CD8-positive, alpha-beta memory T cell (primary cell): ENCODE results near the gene DMRTB1. TPM values are rescaled to one million over a fixed set of nuclear protein-coding genes. Genes with fewer than 3 reads are reported as not detected.

Source experiments
- CTCF ChIA-PET: fragments of 350-600 bp; sonication (Branson Sonifier 250); formaldehyde crosslinking; loops from one replicate; lab custom pipeline; 2021; ENCODE audit warnings: antibody characterized with exemption; lab: Charles Lee
- POLR2A ChIA-PET: fragments of 350-600 bp; sonication (Branson Sonifier 250); formaldehyde crosslinking; loops from one replicate; lab custom pipeline; 2021; ENCODE audit warnings: antibody characterized with exemption; lab: Charles Lee
- DNase-seq, 5 donors: peaks; one replicate each; pipeline versions ENCODE4 v3.0.0 to v3.0.0-alpha.2; 2020 to 2022; ENCODE audit warnings: mixed read lengths in 1 of 5
- H3K27ac ChIP-seq: one replicate; pipeline ENCODE4 v1.7.0; 2013; ENCODE audit warnings: low read depth, mild to moderate bottlenecking, low read length, moderate library complexity
- H3K27me3 ChIP-seq: 2 replicates; pipeline ENCODE4 v1.7.0; 2013; ENCODE audit warnings: low read length, mild to moderate bottlenecking; ENCODE audit not compliant: insufficient read depth, poor library complexity, severe bottlenecking
- H3K36me3 ChIP-seq: 2 replicates; pipeline ENCODE4 v1.7.0; 2013; ENCODE audit warnings: mild to moderate bottlenecking, low read length, moderate library complexity; ENCODE audit not compliant: insufficient read depth
- H3K4me1 ChIP-seq: 2 replicates; pipeline ENCODE4 v1.7.0; 2013; ENCODE audit warnings: mild to moderate bottlenecking, low read length, moderate library complexity; ENCODE audit not compliant: insufficient read depth
- H3K4me3 ChIP-seq: 2 replicates; pipeline ENCODE4 v1.7.0; 2013; ENCODE audit warnings: mild to moderate bottlenecking, low read length
- H3K9me3 ChIP-seq: 2 replicates; pipeline ENCODE4 v1.7.0; 2013; ENCODE audit warnings: mild to moderate bottlenecking, low read length
- H3K27ac Mint-ChIP-seq, 8 donors: one replicate each; pipeline ENCODE4 v1.8.0; 2020 to 2021; ENCODE audit warnings: mixed read lengths in 8 of 8, mild to moderate bottlenecking in 6 of 8, inconsistent platforms in 3 of 8, moderate library complexity in 3 of 8
- H3K27me3 Mint-ChIP-seq, 2 donors: one replicate each; pipeline ENCODE4 v1.8.0; 2020 to 2021; ENCODE audit warnings: mixed read lengths in 2 of 2, mild to moderate bottlenecking in 1 of 2, moderate library complexity in 1 of 2
- H3K36me3 Mint-ChIP-seq, 3 donors: one replicate each; pipeline ENCODE4 v1.8.0; 2020 to 2021; ENCODE audit warnings: mixed read lengths in 3 of 3, inconsistent platforms in 1 of 3, mild to moderate bottlenecking in 1 of 3
- H3K4me1 Mint-ChIP-seq, 3 donors: one replicate each; pipeline ENCODE4 v1.8.0; 2020 to 2021; ENCODE audit warnings: mixed read lengths in 3 of 3, inconsistent platforms in 1 of 3, mild to moderate bottlenecking in 1 of 3
- H3K4me3 Mint-ChIP-seq, 7 donors: one replicate each; pipeline ENCODE4 v1.8.0; 2020 to 2021; ENCODE audit warnings: mixed read lengths in 7 of 7, mild to moderate bottlenecking in 6 of 7, moderate library complexity in 4 of 7, inconsistent platforms in 2 of 7
- H3K9me3 Mint-ChIP-seq, 5 donors: one replicate each; pipeline ENCODE4 v1.8.0; 2020 to 2022; ENCODE audit warnings: mixed read lengths in 5 of 5, mild to moderate bottlenecking in 3 of 5, moderate library complexity in 2 of 5, inconsistent platforms in 1 of 5
- polyA plus RNA-seq: library from polyadenylated mRNA; unstranded; fragments of 300-500 nt; fragmentation: Illumina TruSeq; gene quantifications from one replicate; pipeline ENCODE4 v1.2.3, GENCODE V29; 2021
- total RNA-seq, 2 experiments: library from RNA; stranded (reverse); gene quantifications; one replicate each; pipeline ENCODE4 v1.2.3, GENCODE V29; 2021

The DMRTB1 gene
- total and polyA plus RNA-seq, 3 experiments from 2014 or later = not detected

DNA sequence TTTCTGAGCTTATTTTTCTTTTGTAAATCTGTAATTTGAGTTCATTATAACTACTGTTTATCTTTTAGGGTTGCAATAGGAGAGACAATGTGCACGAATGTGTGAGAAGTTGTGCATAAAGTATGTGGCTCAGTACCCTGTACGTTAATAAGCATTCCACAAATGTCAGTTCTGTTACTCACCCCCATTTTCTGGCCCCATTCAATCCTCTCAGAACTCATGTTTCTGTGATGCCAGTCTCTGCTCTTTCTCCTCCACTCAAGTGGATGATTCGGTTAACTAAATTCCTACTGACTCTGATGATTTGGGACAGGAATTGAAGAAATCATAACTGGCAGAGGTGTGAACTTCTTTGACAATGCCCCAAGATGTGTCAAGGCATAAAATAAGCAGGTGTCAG lies 10.2 kb upstream of the DMRTB1 start:
- H3K27ac ChIP-seq = no peak overlapping the region
- Mint-ChIP-seq H3K4me1 (no peaks in the 10 kb centered on the region), H3K9me3 (no peaks in the 10 kb centered on the region), H3K36me3 (no peaks in the 10 kb centered on the region), H3K4me3 (no peak overlapping the region), H3K27ac (no peak overlapping the region), H3K27me3 (peaks cover 5 to 7% of the 10 kb centered on the region in 2 donors)
- no peaks in the 10 kb centered on the region for H3K4me1 ChIP-seq
- CTCF ChIA-PET = interaction anchor here (1.1 kb wide), 1 partner anchor 17 kb away, joined by 4 read pairs; no protein-coding TSS in a partner anchor
- no peak overlapping the region for H3K4me3 ChIP-seq
- H3K36me3 ChIP-seq = no peaks in the 10 kb centered on the region
- no peak for DNase-seq
- no peaks in the 10 kb centered on the region for H3K27me3 ChIP-seq
- POLR2A ChIA-PET = no interaction called here
- H3K9me3 ChIP-seq = no peaks in the 10 kb centered on the region

DNA sequence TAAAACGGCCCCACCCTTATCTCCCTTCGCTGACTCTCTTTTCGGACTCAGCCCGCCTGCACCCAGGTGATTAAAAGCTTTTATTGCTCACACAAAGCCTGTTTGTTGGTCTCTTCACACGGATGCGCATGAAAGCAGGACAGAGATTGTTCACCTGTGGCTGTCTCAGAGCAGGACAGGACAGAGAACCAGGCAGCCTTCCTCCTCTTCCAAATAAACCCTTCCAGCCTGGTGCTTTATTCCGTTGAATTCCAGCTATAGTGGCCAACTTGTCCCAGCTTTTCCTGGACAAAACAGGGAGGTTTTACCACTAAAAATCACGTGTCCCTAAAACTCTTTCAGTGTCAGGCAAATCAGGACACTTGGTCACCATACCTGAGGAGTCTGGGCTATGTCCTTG lies 9.5 kb upstream of the DMRTB1 start:
- Mint-ChIP-seq H3K9me3 (no peaks in the 10 kb centered on the region), H3K27me3 (peaks cover 5 to 8% of the 10 kb centered on the region in 2 donors), H3K4me1 (no peaks in the 10 kb centered on the region), H3K27ac (no peak overlapping the region), H3K36me3 (no peaks in the 10 kb centered on the region), H3K4me3 (no peak overlapping the region)
- Histone ChIP-seq H3K9me3 (no peaks in the 10 kb centered on the region), H3K27me3 (no peaks in the 10 kb centered on the region), H3K27ac (no peak overlapping the region), H3K4me3 (no peak overlapping the region), H3K4me1 (no peaks in the 10 kb centered on the region), H3K36me3 (no peaks in the 10 kb centered on the region)
- ChIA-PET CTCF (interaction anchor here (1.1 to 1.3 kb wide), 2 partner anchors 18 to 53 kb away, joined by 3 to 4 read pairs; no protein-coding TSS in a partner anchor), POLR2A (no interaction called here)
- no peak for DNase-seq

DNA sequence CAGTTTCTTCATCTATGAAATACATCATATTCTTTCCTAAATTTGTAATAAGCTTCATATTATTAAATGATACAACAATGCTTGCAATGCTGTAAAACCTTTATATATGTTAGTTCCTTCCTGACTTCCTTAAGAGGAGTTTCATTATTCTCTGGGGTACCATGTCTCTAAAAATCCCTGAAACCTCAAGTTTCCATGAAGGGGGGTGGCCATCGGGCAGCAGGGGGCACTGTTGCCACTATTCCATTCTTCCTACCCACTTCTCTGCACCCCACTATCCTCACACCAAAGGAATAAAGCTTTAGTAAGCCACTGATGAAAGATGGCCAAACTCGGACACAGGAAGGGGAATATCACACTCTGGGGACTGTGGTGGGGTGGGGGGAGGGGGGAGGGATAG lies 9.0 kb upstream of the DMRTB1 start:
- H3K27ac ChIP-seq = no peak overlapping the region
- Mint-ChIP-seq H3K4me1 (no peaks in the 10 kb centered on the region), H3K9me3 (no peaks in the 10 kb centered on the region), H3K36me3 (no peaks in the 10 kb centered on the region), H3K27me3 (peaks cover 5 to 8% of the 10 kb centered on the region in 2 donors), H3K27ac (peak overlapping the region in 1 of 8 donors; percentile 25), H3K4me3 (no peak overlapping the region)
- ChIA-PET POLR2A (no interaction called here), CTCF (interaction anchor here (1.1 to 1.3 kb wide), 2 partner anchors 18 to 54 kb away, joined by 3 to 4 read pairs; no protein-coding TSS in a partner anchor)
- no peak for DNase-seq
- no peaks in the 10 kb centered on the region for H3K36me3 ChIP-seq
- H3K27me3 ChIP-seq = no peaks in the 10 kb centered on the region
- no peak overlapping the region for H3K4me3 ChIP-seq
- no peaks in the 10 kb centered on the region for H3K4me1 ChIP-seq
- H3K9me3 ChIP-seq = no peaks in the 10 kb centered on the region

DNA sequence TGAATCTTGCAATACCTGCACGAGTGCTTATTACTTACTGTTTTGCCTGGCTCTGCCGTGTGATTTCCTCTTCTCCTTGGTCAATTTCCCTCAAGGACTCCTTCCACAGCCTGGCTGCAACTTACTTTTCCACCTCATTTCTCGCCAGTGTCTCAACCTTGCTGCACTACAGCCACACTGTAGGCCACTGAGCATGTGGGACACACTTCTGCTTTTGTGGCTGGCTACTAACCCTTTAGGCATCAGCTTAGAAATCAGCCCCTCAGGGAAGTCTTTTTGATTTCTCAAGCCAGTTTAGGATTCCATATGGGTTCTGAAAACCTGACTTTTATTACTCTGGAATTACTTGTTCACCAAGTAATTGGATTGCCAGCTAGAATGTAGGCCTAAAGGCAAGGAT lies 5.2 kb upstream of the DMRTB1 start:
- Mint-ChIP-seq H3K4me3 (no peak overlapping the region), H3K4me1 (no peaks in the 10 kb centered on the region), H3K36me3 (no peaks in the 10 kb centered on the region), H3K27me3 (peaks cover 5 to 8% of the 10 kb centered on the region in 2 donors), H3K27ac (peak overlapping the region in 1 of 8 donors; percentile 33), H3K9me3 (no peaks in the 10 kb centered on the region)
- POLR2A ChIA-PET = no interaction called here
- H3K27me3 ChIP-seq = no peaks in the 10 kb centered on the region
- no peak overlapping the region for H3K27ac ChIP-seq
- CTCF ChIA-PET = no interaction called here
- H3K9me3 ChIP-seq = no peaks in the 10 kb centered on the region
- DNase-seq = no peak
- no peaks in the 10 kb centered on the region for H3K36me3 ChIP-seq
- H3K4me3 ChIP-seq = no peak overlapping the region
- H3K4me1 ChIP-seq = no peaks in the 10 kb centered on the region

DNA sequence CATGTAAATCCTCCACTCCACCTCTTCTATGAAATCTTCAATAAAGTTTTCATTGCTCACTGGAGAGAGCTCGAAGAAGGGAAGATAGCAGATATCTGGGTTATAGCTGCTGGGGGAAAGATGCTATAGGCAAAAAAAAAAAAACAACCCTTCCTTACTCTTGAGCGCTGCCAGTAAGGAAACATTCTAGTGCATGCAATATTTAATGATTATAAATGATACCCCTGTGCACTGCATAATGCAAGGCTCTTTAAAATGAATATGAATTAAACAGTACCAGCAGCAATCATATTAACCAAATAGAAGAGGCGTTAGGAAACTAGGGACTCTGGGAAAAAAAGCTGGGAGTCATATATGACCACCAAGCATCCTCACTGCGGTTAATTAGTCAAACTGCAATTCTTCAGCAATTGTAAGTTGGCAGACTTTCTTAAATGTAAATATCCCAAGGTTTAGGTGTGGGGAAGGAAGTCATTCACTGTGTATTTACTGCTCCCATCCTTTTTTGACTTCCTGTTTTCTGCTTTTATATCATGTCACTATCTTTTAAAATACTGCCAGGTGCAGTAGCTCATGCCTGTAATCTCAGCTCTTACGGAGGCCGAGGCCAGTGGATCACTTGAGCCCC lies 3.7 kb upstream of the DMRTB1 start:
- H3K27ac ChIP-seq = no peak overlapping the region
- no peaks in the 10 kb centered on the region for H3K36me3 ChIP-seq
- Mint-ChIP-seq H3K36me3 (no peaks in the 10 kb centered on the region), H3K4me1 (no peaks in the 10 kb centered on the region), H3K27me3 (peaks cover 3 to 5% of the 10 kb centered on the region in 2 donors), H3K9me3 (no peaks in the 10 kb centered on the region), H3K4me3 (no peak overlapping the region), H3K27ac (no peak overlapping the region)
- H3K9me3 ChIP-seq = no peaks in the 10 kb centered on the region
- no peaks in the 10 kb centered on the region for H3K27me3 ChIP-seq
- H3K4me3 ChIP-seq = no peak overlapping the region
- DNase-seq = no peak
- ChIA-PET POLR2A (no interaction called here), CTCF (no interaction called here)
- H3K4me1 ChIP-seq = no peaks in the 10 kb centered on the region

DNA sequence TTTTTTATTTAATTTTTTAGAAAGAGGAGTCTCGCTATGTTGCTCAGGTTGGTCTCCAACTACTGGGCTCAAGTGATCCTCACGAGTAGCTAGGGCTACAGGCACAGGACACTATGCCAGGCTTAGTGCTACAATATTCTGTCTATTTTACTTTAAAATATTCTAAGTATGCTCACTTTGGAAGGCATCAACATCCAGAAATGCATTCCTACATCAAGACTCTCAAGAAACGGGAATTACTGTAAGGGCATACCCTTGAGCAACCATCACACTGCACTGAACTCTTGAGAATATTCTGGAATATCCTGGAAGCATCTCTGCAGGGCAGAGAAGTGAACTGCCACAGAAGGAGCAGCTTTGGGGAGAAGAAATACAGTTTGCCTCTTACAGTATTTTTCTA lies 565 bp upstream of the DMRTB1 start:
- H3K27me3 Mint-ChIP-seq = peaks cover 2 to 5% of the 10 kb centered on the region in 2 donors
- H3K27ac Mint-ChIP-seq = no peak overlapping the region
- no peaks in the 10 kb centered on the region for H3K36me3 ChIP-seq
- ChIA-PET POLR2A (no interaction called here), CTCF (interaction anchor here (1.5 kb wide), 1 partner anchor 15 kb away, joined by 4 read pairs; no protein-coding TSS in a partner anchor)
- no peak overlapping the region for H3K4me3 Mint-ChIP-seq
- no peaks in the 10 kb centered on the region for H3K27me3 ChIP-seq
- H3K4me3 ChIP-seq = no peak overlapping the region
- no peaks in the 10 kb centered on the region for H3K36me3 Mint-ChIP-seq
- no peak for DNase-seq
- no peaks in the 10 kb centered on the region for H3K4me1 Mint-ChIP-seq
- H3K4me1 ChIP-seq = no peaks in the 10 kb centered on the region
- H3K9me3 Mint-ChIP-seq = no peaks in the 10 kb centered on the region
- H3K27ac ChIP-seq = no peak overlapping the region
- H3K9me3 ChIP-seq = no peaks in the 10 kb centered on the region

DNA sequence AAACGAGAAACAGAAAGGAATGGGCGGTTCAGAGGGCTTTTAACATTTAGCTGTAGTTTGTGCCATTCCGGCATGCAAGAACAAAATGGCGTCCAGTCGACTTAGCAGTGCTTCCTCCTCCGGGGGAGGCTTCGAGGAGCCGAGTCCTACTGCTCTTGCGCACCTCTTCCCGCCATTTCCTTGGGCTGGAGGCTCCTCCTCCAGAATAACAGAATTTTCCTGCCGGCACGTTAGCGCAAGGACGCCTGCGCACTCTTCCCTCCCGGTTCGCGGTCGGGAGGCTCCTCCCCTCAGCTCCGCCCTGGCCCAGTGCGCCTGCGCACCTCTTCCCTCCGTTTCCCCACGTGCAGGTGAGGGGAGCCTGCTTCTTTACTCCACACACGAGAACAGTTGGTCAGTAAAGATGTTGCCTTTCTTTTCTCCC lies 1.0 kb downstream of the DMRTB1 start:
- no peaks in the 10 kb centered on the region for H3K36me3 Mint-ChIP-seq
- no peaks in the 10 kb centered on the region for H3K4me1 ChIP-seq
- no peaks in the 10 kb centered on the region for H3K36me3 ChIP-seq
- H3K9me3 Mint-ChIP-seq = no peaks in the 10 kb centered on the region
- H3K27me3 ChIP-seq = no peaks in the 10 kb centered on the region
- no peak overlapping the region for H3K4me3 Mint-ChIP-seq
- H3K9me3 ChIP-seq = no peaks in the 10 kb centered on the region
- CTCF ChIA-PET = no interaction called here
- no peak for DNase-seq
- H3K27me3 Mint-ChIP-seq = no peaks in the 10 kb centered on the region
- H3K27ac Mint-ChIP-seq = no peak overlapping the region
- POLR2A ChIA-PET = no interaction called here
- no peaks in the 10 kb centered on the region for H3K4me1 Mint-ChIP-seq
- no peak overlapping the region for H3K4me3 ChIP-seq
- no peak overlapping the region for H3K27ac ChIP-seq

DNA sequence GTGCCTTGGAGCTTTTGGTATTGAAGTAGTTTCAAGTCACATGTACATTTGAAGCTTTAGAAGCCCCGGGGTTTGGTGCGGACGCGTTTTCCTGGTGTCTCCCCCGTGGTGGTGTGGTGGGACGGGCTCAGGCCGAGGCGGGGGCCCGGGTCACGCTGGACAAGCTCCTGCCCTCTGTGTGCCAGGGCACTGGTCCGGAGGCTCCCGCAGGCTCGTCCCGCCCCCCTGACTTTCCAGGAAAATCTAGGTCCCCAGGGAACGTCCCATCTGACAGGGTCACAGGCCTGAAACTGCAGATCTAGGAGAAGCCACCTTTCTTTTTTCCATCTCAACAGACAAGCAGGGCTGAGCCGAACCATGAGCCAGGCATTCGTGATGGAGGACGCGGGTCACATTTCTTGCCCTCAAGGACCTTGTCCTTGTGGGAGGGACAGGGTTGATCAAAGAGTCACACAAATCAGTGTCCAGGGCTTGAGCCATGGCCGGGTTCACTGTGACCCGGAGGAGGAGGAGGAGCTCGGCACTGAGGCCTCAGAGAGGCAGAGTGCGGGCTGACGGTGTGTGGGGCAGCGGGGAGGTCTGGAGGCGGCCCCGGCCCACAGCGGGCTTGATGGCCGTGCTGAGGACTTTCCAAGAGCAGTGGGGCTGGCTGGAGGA lies 1.6 kb downstream of the DMRTB1 start:
- Mint-ChIP-seq H3K4me1 (no peaks in the 10 kb centered on the region), H3K9me3 (no peaks in the 10 kb centered on the region), H3K27me3 (no peaks in the 10 kb centered on the region), H3K36me3 (no peaks in the 10 kb centered on the region), H3K27ac (no peak overlapping the region), H3K4me3 (no peak overlapping the region)
- no peaks in the 10 kb centered on the region for H3K9me3 ChIP-seq
- H3K36me3 ChIP-seq = no peaks in the 10 kb centered on the region
- ChIA-PET POLR2A (no interaction called here), CTCF (no interaction called here)
- no peaks in the 10 kb centered on the region for H3K27me3 ChIP-seq
- no peak overlapping the region for H3K4me3 ChIP-seq
- no peak overlapping the region for H3K27ac ChIP-seq
- H3K4me1 ChIP-seq = no peaks in the 10 kb centered on the region
- DNase-seq = no peak
